ENCODE measurements around the gene CFAP251.

The CFAP251 gene

DNA sequence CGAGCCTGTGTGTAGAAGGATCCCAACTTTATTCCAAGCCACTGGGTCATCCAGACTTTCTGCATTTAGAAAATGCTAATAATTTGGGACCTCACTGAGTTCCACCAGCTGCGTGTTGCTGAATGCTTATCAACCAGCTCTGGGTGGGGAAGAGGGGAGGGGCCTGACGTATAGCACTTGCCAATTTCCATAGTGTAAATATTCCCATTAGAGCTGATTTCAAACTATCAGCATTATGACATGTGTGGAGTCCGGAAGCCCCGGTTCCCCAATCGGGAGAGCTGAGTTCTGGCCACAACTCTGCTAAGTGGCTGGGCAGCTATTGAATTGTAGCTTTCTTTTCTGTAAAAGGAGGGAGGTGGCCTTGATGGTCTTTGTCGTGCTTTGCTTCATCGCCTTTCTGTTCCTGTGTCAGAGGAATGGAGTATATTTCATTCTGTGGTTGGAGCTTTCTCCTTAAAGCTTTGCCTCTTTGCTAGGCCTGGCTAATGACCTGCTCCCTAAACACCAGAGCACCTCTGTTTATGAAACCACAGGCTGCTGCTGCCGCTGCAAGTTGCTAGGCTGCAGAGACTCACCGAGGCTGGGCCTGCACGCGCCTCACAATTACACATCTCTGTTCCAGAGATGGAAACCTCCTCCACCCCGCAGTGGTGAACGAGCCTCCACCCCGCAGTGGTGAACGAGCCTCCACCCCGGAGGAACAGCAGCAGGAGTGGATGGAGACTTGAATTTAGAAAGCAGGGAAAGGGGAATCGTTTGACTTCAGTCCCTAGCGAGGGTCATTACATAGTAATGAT, 95.6 kb downstream of the CFAP251 start:
- TF ChIP-seq TEAD4 (IDR thresholded peaks at IDR 0.05): no peak
- no peak for TF ChIP-seq TCF12 (IDR thresholded peaks at IDR 0.05; ENCODE audit: low read depth)
- TF ChIP-seq CEBPB (IDR thresholded peaks at IDR 0.05): no peak
- TF ChIP-seq EGR1 (IDR thresholded peaks at IDR 0.05): no peak
- no peak for TF ChIP-seq NFIC (IDR thresholded peaks at IDR 0.05)
- no peak for TF ChIP-seq FOXM1 (IDR thresholded peaks at IDR 0.05; ENCODE audit: borderline replicate concordance, low read depth)
- TF ChIP-seq, protein P1, sequence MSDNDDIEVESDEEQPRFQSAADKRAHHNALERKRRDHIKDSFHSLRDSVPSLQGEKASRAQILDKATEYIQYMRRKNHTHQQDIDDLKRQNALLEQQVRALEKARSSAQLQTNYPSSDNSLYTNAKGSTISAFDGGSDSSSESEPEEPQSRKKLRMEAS (IDR thresholded peaks at IDR 0.05): no peak
- TF ChIP-seq, protein P2, sequence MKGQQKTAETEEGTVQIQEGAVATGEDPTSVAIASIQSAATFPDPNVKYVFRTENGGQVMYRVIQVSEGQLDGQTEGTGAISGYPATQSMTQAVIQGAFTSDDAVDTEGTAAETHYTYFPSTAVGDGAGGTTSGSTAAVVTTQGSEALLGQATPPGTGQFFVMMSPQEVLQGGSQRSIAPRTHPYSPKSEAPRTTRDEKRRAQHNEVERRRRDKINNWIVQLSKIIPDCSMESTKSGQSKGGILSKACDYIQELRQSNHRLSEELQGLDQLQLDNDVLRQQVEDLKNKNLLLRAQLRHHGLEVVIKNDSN (IDR thresholded peaks at IDR 0.05): no peak
- no peak for TF ChIP-seq CREB1 (IDR thresholded peaks at IDR 0.05; ENCODE audit: low read depth)
- TF ChIP-seq, protein P3, sequence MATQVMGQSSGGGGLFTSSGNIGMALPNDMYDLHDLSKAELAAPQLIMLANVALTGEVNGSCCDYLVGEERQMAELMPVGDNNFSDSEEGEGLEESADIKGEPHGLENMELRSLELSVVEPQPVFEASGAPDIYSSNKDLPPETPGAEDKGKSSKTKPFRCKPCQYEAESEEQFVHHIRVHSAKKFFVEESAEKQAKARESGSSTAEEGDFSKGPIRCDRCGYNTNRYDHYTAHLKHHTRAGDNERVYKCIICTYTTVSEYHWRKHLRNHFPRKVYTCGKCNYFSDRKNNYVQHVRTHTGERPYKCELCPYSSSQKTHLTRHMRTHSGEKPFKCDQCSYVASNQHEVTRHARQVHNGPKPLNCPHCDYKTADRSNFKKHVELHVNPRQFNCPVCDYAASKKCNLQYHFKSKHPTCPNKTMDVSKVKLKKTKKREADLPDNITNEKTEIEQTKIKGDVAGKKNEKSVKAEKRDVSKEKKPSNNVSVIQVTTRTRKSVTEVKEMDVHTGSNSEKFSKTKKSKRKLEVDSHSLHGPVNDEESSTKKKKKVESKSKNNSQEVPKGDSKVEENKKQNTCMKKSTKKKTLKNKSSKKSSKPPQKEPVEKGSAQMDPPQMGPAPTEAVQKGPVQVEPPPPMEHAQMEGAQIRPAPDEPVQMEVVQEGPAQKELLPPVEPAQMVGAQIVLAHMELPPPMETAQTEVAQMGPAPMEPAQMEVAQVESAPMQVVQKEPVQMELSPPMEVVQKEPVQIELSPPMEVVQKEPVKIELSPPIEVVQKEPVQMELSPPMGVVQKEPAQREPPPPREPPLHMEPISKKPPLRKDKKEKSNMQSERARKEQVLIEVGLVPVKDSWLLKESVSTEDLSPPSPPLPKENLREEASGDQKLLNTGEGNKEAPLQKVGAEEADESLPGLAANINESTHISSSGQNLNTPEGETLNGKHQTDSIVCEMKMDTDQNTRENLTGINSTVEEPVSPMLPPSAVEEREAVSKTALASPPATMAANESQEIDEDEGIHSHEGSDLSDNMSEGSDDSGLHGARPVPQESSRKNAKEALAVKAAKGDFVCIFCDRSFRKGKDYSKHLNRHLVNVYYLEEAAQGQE (IDR thresholded peaks at IDR 0.05; ENCODE audit: low read depth): no peak
- no peak for TF ChIP-seq ZBTB7A (IDR thresholded peaks at IDR 0.05; ENCODE audit: low read depth)
- TF ChIP-seq TAF1 (IDR thresholded peaks at IDR 0.05; ENCODE audit: low read depth): no peak
- no peak for TF ChIP-seq EP300 (IDR thresholded peaks at IDR 0.05; ENCODE audit: borderline replicate concordance)
- no peak for TF ChIP-seq RAD21 (IDR thresholded peaks at IDR 0.05; ENCODE audit: low read depth)
- no peak for TF ChIP-seq YY1 (IDR thresholded peaks at IDR 0.05; ENCODE audit: low read depth)

GRCh38 chr12:122014781-122015180, 96.4 kb downstream of the CFAP251 start:
- TF ChIP-seq FOXM1 (IDR thresholded peaks at IDR 0.05; ENCODE audit: borderline replicate concordance, low read depth): no peak
- TF ChIP-seq YY1 (IDR thresholded peaks at IDR 0.05; ENCODE audit: low read depth): no peak
- no peak for TF ChIP-seq CREB1 (IDR thresholded peaks at IDR 0.05; ENCODE audit: low read depth)
- no peak for TF ChIP-seq CEBPB (IDR thresholded peaks at IDR 0.05)
- TF ChIP-seq, protein P2 (IDR thresholded peaks at IDR 0.05): no peak

DNA sequence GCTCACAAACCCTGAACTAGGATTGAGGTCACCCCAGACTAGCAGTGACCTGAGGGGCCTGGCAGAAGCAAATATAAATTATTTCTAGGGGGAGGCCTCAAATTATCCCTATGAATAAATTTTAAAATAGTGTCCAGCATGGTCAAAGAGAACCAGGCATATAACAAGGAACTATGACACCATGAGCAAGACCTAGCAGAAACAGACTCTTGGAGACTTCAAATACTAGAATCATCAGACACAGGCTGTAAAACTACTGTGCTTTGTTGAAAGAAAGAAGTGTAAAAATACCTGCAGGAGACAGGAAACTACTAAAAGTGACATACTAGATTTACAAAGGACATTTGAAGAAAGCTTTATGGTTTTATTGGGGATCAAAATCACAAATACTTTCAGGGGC, 100.1 kb downstream of the CFAP251 start:
- TF ChIP-seq, protein P2 (IDR thresholded peaks at IDR 0.05): no peak
- TF ChIP-seq EGR1 (IDR thresholded peaks at IDR 0.05): no peak
- no peak for TF ChIP-seq EP300 (IDR thresholded peaks at IDR 0.05; ENCODE audit: borderline replicate concordance)
- TF ChIP-seq TAF1 (IDR thresholded peaks at IDR 0.05; ENCODE audit: low read depth): no peak
- no peak for TF ChIP-seq YY1 (IDR thresholded peaks at IDR 0.05; ENCODE audit: low read depth)
- no peak for TF ChIP-seq TEAD4 (IDR thresholded peaks at IDR 0.05)
- TF ChIP-seq, protein P1 (IDR thresholded peaks at IDR 0.05): no peak
- TF ChIP-seq TCF12 (IDR thresholded peaks at IDR 0.05; ENCODE audit: low read depth): no peak
- TF ChIP-seq, protein P3 (IDR thresholded peaks at IDR 0.05; ENCODE audit: low read depth): no peak
- no peak for TF ChIP-seq CEBPB (IDR thresholded peaks at IDR 0.05)
- no peak for TF ChIP-seq NFIC (IDR thresholded peaks at IDR 0.05)
- TF ChIP-seq FOXM1 (IDR thresholded peaks at IDR 0.05; ENCODE audit: borderline replicate concordance, low read depth): no peak
- TF ChIP-seq ZBTB7A (IDR thresholded peaks at IDR 0.05; ENCODE audit: low read depth): no peak
- no peak for TF ChIP-seq CREB1 (IDR thresholded peaks at IDR 0.05; ENCODE audit: low read depth)
- no peak for TF ChIP-seq RAD21 (IDR thresholded peaks at IDR 0.05; ENCODE audit: low read depth)

DNA sequence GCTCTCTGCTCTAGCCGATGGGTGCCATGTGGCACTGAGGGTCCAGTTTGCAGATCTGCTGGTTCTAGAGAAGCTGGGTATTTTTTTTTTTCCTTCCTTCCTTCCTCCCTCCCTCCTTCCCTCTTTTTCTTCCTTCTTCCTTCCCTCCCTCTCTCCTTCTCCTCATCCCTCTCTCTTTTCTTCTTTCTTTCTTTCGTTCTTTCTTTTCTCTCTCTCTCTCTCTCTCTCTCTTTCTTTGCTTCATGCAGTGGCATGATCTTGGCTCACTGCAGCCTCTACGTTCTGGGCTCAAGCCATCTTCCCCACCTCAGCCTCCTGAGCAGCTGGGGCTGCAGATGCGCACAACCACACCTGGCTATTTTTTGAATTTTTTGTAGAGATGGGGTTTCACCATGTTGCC, 100.5 kb downstream of the CFAP251 start:
- TF ChIP-seq ZBTB7A (IDR thresholded peaks at IDR 0.05; ENCODE audit: low read depth) (no peak), CEBPB (IDR thresholded peaks at IDR 0.05) (no peak), FOXM1 (IDR thresholded peaks at IDR 0.05; ENCODE audit: borderline replicate concordance, low read depth) (no peak), NFIC (IDR thresholded peaks at IDR 0.05) (no peak), RAD21 (IDR thresholded peaks at IDR 0.05; ENCODE audit: low read depth) (no peak), EGR1 (IDR thresholded peaks at IDR 0.05) (no peak), TAF1 (IDR thresholded peaks at IDR 0.05; ENCODE audit: low read depth) (no peak), EP300 (IDR thresholded peaks at IDR 0.05; ENCODE audit: borderline replicate concordance) (no peak), TCF12 (IDR thresholded peaks at IDR 0.05; ENCODE audit: low read depth) (no peak)
- TF ChIP-seq, protein P1 (IDR thresholded peaks at IDR 0.05): no peak
- TF ChIP-seq, protein P2 (IDR thresholded peaks at IDR 0.05): no peak

Data from Ishikawa (cell line).